ENCODE measurements around the gene RGS11. TPM values are rescaled to one million over a fixed set of nuclear protein-coding genes. Genes with fewer than 3 reads are reported as not detected.
A peak's percentile ranks its signal among the peaks of the same experiment; 100 is the strongest.
"Not testable (repeated sequence)": the region's sequence is repeated elsewhere in the genome, so short reads cannot be mapped to it uniquely, and the experiment has no call there.

The RGS11 gene
- total RNA-seq, 1 donor from 2014 or later, result 2.3 TPM

DNA sequence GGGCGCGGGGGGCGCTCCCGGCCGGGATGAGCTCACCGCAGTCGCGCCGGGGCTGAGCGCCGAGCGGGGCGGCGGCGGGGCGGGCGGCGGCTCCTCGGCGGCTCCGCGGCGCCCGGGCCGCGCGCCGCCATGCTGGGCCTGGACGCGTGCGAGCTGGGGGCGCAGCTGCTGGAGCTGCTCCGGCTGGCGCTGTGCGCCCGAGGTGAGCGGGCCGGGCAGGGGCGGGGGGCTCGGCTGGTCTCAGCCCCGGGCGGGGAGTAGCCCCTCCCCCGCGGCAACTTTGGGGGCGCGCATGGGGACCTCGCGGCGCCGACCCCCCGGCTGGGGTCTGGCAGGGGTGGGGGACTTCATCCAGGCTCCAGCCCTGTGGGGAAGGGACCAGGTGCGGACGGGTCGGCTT lies 4.8 kb upstream of the RGS11 start, which contains the start of gene ARHGDIG:
Gene ARHGDIG (plus strand): TSS at position 40 of the 400 bp plus-strand sequence. CDS start 90 bp downstream, at position 130.
- DNase-seq, result peak; percentile 41

DNA sequence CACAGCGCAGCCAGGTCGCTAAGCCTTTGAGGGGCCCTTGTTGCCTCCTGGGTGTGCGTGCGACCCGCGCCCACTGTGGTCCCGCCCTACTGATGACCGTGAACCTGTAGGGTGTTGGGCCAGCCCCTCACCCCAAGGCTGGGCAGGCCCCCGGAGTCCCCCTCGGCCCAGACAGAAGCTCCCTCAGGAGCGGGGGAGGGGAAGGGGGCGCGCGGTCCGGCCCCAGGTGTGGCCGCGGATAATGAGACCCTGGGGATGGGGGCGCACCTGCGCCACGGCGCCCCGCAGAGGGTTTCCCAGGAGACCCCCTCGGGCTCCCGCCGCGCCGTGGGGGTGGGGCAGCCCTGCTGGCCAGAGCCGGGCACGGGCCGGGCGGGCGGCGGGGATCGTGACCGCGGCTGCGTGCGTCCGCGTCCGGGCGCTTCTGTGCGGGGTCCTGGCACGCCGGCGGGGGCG lies 4.3 kb upstream of the RGS11 start:
- no peak for DNase-seq

DNA sequence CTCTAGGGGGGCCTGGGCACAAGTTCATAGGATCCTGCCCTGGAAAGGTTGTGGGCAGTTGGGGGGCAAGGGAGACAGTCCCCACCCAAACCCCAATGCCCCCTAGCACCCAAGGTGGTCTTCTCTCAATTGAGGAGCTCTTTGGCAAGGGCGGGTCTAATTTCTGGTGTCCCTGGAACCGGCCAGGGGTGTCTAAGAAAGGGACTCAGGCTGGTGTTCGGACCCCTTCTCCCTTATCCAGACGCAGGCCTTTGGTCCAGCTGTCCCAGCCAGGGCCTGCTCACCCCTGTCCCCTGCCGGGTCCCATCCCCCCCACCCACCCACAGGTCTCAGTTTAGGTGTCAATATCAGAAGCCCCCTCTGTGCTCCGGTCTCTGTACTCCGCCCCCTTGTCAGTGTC lies 3.8 kb upstream of the RGS11 start:
- no peak for DNase-seq

DNA sequence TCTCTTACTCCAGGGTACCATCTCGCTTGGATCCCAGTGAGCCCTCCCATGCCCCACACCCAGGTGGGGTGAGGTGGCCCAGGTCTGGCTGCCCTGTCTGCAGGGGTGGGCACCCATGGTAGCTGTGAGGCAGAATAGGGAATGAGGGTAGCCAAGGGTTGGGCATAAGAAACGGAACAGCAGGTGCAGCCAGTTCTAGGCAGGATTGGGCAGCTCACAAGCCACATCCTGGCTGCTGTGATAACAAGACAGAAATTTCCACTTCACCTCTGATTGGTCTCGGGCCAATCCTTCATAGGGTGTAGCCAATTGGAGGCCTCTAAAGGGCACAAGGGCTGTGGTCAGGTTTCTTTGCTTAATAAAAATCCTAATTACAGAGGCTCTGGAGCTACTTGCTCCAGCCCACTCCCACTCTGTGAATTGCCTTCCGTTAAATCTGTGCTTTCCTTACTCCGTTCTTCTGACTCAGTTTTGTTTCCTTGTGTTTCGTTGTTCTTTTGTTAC lies 3.2 kb upstream of the RGS11 start:
- DNase-seq, result peak; percentile 38

DNA sequence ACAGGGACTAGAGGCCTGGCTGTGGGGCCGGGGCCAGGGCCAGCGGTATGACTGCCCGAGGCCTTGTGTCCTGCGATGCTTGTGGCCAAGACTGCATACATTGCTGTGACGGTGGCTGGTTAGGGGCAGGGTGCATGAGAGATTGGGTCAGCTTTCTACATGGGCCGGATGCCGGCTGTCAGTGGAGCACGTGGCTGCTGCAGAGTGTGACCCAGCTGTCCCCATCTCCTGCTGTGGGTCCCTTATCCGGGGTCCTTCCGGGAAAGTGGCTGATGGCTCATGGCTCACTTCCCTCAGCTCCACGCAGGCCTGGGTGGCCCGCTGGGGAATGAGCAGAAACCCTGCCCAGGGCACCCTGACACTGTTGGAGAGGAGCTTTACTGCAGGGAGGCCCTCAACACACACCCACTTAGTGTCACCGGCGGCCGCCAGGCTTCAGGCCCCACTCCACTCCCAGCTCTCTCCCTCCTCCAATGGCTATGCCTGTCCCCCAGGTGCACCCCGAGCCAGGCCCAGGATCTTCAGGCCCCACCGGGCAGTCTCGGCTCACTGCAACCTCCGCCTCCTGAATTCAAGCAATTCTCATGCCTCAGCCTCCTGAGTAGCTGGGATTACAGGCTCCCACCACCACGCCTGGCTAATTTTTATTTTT lies 808 bp upstream of the RGS11 start:
- no peak for DNase-seq

DNA sequence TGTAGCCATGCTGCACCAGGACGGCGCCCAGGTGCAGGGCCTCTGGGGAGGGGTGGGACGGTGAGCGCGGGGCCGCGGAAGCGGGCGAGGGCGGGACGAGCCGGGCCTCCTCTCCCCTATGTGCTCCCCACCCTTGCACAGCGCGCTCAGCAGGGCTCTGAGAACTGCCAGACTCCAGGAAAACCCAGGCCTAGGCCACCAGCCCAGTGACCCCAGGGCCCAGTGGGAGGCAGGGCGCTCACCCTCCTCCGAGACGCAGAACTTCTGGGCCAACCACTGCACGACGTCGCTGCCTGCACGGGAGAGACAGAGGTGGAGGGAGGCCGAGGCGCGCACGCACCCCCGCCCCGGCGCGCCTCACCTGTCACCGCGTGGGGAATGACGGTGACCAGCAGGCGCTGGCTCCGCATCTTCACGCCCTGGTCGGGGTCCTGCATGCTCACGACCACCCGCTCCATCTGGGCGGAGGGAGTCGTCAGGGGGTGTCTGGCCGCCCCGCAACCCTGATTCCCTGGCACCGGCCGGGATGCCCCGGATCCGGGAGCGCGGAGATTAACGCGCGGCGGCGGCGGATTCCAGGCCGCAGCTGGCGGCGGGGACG lies 603 bp downstream of the RGS11 start:
- no peak for DNase-seq

DNA sequence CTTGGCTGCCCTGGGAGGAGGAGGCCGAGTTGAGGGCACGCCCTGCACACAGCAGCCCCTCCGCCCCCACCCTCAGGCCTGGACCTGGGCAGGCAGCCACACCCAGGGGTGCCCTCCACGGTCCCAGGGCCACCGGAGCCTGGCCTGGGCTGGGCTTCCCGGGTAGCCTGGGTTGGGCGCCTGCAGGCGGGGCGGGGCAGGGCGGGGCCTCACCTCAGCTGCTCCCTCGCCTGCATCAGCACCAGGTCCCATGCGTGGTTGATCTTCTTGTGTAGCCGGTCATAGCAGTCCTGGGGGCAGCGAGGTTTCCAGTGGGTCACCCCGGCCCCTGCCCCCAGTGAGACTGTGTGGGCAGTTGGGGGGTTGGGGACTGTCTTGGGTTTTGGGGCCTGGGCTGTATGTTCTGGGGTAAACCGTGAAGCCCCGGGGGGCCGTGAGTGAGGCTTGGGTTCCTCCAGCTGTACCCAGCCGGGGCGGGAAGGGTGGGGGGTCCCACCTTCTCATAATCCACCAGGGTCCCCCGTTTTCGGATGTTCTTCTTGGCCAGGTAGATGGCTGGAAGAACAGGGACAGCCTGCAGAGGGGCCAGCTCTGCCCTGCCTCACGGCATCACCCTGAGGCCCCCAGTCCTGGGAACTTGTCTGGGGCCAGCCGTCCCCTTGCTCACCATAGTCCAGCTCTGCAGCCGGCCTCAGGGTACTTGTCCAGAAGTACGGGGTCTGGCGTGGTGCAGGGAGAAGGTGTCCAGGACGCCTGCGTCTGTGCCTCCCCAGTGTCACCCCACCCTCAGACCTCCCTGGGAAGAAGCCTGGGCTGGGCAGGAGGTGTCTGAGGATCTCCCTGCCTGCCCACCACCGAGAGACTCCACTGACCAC lies 2.0 kb downstream of the RGS11 start:
- no peak for DNase-seq

DNA sequence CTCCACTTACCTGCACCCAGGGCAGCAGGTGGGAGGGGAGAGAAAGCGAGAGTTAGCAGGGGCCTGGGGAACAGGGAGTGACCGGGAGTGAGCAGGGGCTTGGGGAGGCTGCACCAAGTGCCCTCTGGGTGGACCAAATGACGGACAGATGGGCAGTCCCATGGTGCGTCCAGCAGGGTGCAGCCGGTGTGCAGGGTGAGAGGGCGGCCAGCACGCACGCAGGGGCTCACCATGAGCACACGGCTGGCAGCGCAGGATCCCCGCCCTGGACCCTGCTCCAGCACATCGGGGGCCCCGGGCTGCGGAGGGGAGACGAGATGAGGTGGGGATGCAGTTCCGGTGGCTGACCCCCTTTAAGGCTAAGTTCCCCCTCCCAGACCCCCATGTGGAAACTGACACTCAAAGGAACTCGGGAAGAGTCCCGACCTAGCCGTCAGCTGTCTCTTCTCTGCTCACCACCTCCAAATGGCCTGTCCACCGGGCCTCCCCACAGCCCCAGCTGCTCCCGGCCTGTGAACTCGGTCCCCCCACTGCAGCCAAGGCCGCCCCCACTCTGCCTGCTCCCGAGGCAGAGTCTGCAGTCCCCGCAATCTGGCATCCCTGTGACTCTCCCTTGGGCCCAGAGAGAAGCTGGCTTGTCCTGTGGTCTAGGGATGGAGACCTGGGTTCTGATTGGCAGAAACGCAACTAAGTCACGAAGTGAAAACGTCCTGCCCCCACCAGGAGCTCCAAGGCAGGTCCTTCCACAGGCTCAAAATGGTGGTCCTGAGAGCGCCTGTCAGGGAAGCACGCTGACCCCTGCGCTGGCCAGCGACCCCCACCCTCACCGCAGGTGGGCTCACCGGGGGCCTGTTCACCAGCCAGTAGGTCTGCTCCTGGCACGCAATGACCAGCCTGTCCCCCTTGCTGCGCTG lies 2.9 kb downstream of the RGS11 start:
- no peak for DNase-seq

DNA sequence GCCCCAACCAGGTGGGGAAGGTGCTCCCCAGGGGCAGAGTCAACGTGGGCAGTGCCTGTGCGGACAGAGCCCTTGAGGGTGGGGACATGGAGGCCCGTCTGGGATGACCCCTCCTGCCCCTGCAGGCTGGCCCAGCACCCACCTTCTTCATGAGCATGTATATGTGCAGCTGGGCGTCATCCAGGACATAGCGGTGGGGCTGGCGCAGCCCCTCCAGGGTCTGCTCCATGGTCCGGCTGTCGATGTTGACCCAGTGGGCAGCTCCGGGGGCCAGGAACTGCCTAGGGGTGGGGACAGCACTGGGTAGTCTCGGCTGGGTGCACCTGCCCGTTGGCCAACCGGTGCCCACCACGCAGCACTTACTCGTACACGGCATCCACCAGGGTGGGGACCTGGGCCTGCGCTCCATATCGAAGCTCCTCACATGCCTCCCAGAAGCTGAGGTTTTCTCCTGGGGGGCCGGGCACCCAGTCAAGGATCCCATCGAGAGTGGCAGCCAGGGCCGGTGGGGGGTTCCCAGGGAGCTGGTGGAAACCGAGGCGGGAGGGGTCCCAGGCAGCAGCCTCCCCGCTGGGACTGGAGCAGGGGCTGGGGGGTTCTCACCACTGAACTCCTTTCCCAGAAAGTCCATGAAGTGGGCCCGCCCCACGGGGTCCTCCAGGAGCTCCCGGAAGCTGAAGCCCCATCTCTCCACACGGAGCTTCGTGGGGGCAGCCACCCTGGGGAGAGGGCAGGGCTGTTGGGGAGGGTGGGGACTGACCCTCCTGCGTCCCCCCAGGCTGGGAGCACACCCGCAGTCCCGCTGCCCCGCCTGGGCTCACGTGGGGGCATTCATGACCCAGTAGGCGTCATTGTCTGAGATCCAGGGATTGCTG lies 5.1 kb downstream of the RGS11 start:
- DNase-seq, result no peak

DNA sequence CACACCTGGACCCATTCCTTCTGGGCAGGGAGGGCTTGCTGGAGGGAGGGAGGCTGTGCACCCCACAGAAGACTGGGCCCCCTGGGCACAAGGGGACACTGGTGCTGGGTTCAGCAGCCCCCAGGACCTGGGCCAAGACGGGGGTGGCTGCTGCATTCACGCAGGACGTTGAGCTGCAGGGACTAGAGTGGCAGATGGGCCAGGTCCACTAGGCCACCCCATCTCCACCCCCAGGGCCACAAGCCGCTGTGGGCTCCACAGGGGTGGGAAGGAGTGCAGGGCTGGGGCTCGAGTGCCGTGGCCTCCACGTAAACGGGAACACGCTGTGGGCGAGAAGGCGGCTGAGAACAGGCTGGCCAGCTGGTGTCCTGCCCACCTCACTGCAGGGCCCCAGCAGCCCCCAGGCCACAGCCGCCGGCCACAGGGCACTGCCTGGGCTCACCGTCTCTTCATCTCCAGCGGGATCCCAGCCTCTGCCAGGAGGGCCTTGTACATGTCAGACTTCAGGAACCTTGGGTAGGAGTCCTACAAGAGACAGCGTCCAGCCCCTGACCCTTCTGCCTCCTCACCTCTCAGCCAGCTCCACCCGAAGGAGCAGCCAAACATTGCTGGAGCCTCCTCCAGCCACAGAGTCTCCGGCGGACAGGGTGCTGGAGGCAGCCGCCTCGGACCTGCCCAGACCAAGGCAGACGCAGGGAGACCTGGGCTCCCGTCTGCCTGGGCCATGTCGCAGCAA lies 6.5 kb downstream of the RGS11 start:
- DNase-seq, result no peak

DNA sequence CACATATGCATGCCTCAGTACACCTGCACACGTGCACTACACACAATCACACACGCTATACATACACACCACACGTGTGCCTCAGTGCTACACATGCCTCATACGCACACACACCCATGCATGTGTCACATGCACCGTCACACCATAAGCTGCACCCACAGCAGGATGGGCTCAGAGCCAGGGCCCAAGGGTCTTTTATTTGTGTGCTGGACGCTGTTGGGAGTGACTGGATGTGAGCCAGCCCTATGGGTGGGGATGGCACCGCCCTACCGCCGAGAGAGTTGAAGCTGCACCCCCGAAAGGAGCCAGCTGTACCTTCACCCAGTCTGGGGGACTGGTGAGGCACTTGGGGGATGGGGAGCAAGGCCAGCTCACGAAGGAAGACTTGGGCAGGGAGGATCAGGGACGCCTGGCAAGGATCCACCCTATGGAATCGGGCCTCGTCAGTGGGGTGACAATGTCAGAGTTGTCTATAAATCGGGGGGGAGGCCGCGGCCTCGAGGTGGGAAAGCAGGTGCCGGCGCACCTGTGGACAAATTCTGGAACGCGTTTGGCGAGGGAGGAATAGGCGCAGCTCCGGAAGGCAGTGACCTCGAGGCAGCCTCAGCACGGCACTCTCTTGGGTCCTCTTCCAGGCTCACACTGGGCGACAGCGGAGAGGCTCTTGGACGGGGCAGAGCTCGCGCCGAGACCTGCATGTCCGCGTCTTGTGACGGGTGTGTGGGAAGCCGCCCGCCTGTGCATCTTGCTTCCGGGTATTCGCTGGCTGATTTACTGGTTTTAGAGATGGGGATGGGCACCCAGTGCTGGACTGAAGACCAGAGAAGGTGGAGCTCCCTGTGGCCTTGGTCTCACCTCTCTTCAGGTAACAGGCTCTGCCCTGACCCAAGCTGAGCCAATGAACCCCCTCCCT lies 7.3 kb downstream of the RGS11 start:
- no peak for DNase-seq

DNA sequence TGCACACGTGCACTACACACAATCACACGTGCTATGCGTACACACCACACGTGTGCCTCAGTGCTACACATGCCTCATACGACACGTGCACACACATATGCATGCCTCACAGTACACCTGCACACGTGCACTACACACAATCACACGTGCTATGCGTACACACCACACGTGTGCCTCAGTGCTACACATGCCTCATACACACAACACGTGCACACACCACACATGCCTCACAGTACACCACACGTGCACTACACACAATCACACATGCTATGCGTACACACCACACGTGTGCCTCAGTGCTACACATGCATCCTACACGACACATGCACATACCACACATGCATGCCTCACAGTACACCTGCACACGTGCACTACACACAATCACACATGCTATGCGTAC lies 8.2 kb downstream of the RGS11 start:
- DNase-seq, result not testable (repeated sequence)

DNA sequence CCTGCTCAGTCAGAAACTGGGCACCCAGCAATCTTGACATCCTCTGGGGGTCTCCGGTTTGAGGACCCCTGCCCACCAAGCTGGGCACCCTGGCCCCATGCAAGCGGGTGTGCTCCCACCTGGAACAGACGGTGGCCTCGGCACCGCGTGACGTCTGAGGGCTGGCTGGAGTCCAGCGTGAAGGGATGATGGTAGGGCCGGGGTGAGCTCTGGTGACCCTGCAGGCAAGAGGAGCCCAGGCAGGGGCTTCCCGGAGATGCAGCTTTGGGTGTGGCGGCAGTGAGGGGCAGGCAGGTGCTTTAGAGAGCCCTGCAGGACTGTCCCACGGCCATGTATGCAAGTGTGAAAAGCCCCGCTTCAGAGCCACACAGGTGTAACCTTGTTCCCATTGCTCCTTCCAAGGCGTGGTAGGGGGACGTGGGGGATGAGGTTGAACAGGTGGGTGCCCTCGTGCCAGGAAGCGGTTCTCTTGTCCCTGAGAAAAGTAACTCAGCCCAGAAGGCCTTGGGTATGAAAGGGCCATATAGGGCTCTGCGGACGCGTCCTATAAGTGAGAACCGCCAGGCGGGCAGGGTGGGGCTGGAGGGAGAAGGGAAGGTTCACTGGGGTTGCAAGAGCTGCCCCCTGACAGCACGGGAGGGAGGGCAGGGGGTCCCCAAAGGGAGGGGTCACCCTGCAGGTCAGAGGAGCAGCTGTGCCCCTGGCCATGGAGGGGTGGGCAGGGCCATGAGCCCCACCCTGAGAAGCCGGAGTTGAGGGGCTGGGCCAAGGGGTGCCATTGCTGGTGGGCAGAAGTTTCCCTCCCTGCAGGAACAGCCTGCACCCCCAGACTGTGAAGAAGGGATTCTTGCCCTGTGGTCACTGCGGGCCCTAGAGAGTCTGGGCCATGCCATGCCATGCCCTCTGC lies 9.2 kb downstream of the RGS11 start:
- DNase-seq, result no peak

DNA sequence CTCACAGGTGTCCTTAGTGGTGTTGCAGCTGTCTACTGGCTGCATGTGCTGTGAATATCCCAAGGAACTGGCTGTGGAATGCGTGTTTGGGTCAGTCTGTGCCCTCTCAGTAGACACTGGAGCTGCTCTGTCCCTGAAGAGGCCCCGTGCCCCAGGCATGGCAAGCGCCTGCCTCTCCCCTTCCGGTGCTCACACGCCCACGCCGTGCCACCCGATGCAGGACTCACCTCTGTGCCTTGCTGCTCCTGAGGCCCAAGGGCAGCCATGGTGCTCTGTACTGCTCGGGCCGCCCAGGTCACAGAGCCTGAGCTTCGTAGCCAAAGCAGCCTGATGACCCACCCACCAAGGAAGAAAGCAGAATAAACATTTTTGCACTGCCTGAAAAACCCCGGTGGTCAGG lies 10.0 kb downstream of the RGS11 start:
- peak; percentile 50 for DNase-seq

DNA sequence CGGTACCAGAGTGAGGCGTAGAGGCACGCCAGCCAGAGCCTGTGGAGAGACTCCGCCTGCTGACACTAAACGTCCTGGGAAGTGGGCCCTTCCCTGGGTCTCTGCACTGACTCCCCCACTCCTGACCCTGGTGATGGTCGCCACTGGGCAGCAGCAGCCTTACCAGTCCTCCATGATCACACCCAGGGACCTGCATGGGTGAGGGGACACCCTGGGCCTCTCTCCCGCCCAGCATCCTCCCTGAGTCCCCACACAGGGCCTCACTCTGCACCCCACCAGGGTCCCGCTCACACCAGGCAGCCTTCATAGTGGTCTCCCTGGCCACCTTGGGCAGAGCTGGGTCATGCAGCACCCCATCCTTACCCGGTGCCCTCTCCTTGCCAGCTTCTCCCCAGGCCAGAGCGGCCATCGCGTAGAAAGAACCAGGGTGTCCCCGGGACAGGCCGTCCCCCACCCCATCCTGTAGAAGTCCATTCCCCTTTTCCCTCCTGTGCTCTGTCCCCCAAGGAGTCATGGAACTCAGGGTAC lies 10.7 kb downstream of the RGS11 start:
- DNase-seq, result no peak

DNA sequence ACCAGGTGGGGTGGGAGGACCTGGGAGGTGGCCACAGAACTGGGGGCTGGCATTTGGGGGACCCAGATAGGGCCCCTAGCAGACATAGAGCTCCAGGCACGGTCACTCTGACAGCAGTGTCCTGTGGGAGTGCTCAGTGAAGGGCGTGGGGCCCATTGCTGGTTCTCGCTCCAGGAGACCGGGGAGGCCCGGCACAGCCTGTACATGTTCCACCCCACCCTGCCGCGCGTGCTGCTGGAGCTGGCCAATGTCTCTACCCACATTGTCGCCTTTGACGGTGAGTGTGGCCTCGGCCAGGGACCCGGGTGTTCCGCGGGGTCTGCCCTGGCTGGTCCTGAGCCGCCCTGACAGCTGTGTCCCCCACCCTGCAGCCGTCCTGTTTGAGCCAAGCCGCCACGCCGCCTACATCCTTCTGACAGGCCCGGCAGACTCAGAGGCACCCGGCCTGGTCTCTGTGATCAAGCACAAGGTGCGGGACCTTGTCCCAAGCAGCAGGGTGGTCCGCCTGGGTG lies 11.2 kb downstream of the RGS11 start:
- DNase-seq, result no peak

DNA sequence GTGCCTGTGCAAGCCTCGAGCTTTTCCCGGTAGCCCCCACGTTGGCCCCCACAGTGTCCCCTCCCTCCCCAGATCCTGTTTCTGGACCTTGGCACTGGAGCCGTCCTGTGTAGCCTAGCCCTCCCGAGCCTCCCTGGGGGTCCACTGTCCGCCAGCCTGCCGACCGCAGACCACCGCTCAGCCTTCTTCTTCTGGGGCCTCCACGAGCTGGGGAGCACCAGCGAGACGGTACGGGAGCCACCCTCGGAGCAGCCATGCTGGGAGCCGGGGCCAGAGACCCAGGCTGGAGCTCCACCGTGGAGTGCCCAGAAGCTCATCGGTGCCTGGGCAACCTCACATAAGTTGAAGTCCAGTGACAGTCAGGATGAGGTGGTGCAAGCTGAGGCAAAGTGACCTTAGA lies 11.8 kb downstream of the RGS11 start:
- no peak for DNase-seq
